HG03432 (cell line): ENCODE data around the gene LBP.
"Not testable (repeated sequence)": the region's sequence is repeated elsewhere in the genome, so short reads cannot be mapped to it uniquely, and the experiment has no call there.

Experiments used
- ATAC-seq: cut with Tn5 transposase; IDR thresholded peaks from one replicate; pipeline ENCODE4 v1.9.1; 2021; ENCODE audit warnings: mild to moderate bottlenecking, moderate library complexity; ENCODE audit not compliant: unreplicated experiment

LBP gene

DNA sequence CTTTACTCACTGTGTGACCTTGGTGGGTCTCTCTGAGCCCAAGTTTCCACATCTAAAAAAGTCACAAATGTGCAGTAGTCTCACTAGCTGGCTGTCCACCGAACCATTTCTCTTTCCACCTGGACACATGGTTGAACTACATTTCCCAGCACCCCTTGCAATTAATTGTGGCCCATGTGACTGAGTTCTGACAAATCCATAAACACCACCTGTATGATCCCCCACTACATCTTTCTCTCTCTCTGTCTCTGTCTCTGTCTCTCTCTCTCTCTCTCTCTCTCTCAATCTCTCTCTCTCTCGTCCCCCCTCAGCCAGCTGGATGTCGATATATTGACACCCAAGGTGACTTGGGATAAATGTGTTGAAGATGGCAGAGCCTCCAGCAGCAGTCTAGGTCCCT is 46.1 kb downstream of the LBP start:
- no peak for ATAC-seq

DNA sequence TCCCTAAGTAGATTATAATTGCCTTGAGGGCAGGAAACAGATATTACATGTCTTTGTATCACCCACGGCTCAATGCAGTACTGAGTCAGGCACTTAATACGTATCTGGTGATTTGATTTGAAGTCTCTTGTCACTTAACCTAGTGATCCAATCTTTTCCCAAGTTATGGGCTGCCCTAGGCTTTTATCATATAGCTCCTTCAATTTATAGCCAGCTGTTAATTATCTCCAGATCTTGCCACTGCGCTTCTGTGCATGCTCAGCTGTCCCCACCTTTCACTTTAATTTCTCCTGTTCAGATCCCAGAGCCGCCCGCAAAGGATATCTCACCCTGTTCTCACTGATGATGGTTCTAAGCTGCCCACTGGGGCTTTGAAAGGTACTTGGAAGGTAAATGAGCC is 47.0 kb downstream of the LBP start:
- no peak for ATAC-seq

GRCh38 chr20:38395165-38395564 is 48.9 kb downstream of the LBP start:
- ATAC-seq: no peak

- not testable (repeated sequence) for ATAC-seq
Measured at GRCh38 chr20:38395751-38396395, 49.6 kb downstream of the LBP start.

DNA sequence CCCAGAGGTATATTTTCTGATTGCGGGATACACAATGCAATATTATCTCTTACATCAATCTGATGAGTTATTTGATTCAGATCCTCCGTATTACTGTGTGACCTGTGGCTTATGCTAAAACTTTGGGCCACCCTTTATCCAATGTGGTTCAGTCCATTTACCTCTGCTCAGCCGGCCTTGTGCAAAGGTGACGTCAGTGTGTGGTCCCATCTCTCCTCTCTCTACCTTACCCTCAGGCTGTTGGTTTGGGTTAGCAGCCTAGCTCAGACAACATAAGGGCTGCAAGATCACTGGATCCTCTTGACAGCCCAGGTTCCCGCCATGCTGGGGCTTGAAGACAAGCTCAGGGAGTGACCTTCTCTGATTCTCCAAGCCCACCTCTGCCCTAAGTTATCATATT is 55.8 kb downstream of the LBP start:
- no peak for ATAC-seq

- no peak for ATAC-seq
Measured at GRCh38 chr20:38402816-38403215, 56.5 kb downstream of the LBP start.

- no peak for ATAC-seq
Measured at GRCh38 chr20:38404016-38404415, 57.7 kb downstream of the LBP start.

- ATAC-seq: no peak
Measured at GRCh38 chr20:38405132-38405531, 58.9 kb downstream of the LBP start.

- ATAC-seq: no peak
Measured at GRCh38 chr20:38406476-38406875, 60.2 kb downstream of the LBP start.

DNA sequence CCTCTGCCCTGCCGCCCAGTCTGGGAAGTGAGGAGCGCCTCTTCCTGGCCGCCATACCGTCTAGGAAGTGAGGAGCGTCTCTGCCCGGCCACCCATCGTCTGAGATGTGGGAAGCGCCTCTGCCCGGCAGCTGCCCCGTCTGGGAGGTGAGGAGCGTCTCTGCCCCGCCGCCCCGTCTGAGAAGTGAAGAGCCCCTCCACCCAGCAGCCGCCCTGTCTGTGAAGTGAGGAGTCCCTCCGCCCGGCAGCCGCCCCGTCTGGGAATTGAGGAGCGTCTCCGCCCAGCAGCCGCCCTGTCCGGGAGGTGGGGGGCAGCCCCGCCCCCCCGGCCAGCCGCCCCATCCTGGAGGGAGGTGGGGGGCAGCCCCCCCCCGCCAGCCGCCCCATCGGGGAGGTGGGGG is 61.0 kb downstream of the LBP start:
- ATAC-seq: no peak

DNA sequence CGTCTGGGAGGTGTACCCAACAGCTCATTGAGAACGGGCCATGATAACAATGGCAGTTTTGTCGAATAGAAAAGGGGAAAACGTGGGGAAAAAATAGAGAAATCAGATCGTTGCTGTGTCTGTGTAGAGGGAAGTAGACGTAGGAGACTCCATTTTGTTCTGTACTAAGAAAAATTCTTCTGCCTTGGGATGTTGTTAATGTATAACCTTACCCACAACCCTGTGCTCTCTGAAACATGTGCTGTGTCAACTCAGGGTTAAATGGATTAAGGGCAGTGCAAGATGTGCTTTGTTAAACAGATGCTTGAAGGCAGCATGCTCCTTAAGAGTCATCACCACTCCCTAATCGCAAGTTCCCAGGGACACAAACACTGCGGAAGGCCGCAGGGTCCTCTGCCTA is 61.5 kb downstream of the LBP start:
- ATAC-seq: not testable (repeated sequence)

DNA sequence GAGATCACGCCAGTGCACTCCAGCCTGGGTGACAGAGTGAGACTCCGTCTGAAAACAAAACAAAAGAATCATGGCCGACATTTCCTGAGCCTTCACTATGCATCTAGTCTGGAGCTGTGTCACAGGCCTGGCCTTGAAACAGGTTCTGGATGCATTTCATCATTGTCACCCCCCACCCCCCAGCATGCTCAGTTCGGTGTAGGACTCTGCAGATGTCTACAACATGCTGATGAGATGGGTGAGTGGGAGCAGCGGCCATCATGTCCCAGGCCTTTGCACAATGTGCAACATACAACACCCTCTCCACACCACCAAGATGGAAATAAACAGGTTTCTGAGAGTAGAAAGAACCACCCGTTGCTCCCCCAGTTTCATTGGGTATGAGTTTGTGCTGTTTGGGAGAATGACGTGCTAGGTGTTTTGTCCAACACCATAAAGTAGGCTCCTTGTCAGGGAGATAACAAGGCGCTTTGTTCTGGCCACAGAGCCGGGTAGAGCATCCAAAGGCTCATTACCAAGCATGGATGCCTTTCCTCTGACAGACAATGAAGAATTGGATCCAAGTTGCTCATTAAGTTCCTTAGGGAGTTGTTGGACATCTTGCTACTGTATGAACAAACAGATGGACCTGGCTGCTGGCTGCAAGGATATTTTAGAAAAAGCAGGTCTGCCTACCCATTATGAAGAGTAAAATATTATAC is 66.7 kb downstream of the LBP start:
- ATAC-seq: no peak

DNA sequence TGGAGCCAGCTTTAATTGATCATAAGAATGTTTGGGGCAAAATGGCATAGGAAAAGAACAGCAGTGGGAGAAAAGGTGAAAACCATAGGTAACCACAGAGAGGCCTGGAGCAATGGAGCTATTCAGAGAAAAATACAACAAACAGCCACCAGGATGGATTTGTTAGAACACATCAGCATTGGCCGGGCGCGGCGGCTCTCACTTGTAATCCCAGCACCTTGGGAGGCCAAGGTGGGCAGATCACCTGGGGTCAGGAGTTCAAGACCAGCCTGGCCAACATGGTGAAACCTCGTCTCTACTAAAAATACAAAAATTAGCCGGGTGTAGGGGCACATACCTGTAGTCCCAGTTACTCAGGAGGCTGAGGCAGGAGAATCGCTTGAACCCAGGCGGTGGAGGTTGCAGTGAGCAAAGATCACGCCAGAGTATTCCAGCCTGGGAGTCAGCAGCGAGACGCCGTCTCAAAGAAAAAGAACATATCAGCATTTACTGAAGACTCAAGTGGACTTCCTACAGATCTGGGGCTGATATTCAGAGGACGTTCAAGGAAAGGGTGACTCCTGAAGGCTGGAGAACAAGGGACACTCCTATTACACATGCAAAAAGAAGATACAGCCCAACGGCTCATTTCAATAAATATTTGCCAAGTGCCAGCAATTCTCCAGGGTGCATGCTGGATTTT is 68.6 kb downstream of the LBP start:
- no peak for ATAC-seq

- ATAC-seq: no peak
Measured at GRCh38 chr20:38418509-38419204, 72.4 kb downstream of the LBP start.

DNA sequence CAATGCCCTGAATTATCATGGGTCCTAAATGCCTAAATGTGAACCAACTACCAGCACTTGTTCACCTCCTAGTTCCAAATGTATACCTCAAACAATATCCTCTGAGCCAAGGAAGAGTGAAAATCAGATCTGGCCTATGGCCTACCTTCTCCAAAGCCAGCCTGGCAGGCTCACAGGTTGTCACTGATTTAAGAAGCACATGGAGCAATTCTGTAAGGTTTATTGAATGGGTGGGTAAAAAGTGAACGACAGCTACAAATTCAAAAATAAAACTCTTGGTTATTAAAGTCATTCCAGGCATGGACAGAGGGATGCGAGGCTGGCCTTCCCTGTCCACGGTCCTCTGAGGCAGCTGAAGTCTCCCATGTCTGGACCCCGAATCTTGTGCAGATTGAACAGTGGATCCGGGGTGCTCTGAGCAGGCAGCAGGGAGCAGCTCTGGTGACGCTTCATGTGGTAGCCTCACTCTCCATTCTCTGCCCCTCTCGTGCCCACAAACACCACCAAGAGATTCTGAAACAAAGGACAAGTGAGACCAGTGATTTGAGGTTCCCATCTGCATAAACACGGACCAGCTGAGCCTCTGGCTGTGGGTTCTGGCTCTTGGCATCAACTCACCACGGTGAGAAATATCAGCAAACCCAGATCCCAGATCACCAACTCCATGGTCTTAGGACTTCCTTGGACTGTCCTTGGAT is 74.3 kb downstream of the LBP start:
- ATAC-seq: no peak

GRCh38 chr20:38421915-38422314 is 75.6 kb downstream of the LBP start:
- no peak for ATAC-seq

DNA sequence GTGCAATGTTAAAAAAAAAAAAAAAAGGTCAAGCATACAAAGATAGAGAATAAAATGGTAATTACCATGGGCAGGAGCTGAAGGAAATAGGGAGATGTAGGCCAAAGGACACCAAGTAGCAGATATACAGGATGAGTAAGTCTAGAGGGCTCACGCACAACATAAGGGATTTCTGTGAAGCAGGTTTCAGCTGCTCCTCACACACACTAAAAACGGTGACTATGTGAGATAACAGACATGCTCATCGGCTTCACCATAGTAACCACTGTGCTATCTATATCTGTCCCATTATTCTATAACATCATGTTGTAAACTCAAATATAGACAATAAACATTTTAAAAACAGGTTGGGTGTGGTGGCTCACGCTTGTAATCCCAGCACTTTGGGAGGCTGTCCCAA is 77.3 kb downstream of the LBP start:
- no peak for ATAC-seq

DNA sequence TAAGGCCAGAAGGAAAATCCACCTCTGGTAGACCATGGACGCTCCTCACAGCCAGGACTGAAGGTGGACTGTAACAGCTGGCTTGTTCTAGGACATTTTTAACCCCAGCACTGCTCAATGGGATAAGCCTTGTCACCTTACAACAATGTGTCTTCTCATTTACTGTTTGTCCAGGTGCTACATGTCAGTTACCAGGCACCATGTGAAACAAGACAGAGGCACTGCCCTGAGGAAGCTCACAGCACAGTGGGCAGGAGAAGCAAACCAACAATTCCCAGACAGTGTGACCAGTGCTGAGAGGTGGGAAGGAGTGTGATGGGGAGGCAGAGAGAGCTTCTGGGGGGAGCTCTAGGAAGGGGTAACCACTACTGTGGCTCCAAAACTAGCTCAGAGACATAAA is 78.1 kb downstream of the LBP start:
- ATAC-seq: no peak

DNA sequence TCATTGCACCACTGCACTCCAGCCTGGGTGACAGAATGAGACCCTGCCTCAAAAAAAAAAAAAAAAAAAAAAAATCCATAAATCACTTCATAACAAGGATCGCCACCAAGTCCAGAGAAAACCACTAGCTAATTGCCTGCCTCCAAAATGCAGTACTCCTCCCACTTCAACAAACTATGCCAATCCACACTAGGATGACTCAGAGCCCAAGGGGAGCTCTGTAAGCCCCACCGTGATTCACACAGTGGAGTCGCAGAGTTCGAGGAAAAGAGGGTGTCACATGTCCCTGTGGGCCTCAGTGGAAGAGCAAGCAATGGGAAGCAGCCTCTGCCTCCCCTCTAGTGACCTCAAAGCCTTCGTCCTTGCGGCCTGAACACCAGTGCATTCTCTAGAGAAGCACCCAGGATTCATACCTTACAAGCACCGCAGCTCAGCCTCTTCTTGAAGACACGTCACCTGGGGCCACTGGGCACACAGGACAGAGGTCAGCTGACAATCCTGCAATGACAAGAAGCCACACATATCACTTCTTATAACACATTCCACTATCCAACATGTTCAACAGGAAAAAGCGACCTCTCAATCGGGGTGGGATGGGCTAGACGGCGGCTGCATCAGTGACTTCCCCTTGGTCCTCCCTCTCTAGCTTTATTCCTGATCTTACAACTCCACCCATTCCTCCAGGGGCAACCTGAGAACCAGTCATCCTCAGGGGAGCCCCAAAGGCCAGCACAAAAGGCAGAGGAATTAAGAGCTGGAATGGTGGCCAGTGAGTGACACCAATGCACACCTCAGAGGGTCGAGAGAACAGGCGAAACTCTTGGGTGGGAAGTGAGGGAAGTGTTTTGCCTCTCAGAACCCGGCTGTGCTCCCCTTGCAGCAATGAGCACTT is 80.0 kb downstream of the LBP start:
- ATAC-seq: no peak
